Measurements from ENCODE around the gene C1QTNF12.

- no peak for TF ChIP-seq JUN (IDR thresholded peaks at IDR 0.05; ENCODE audit: borderline replicate concordance, insufficient read depth, insufficient read length, low read depth)
- TF ChIP-seq, protein P1, sequence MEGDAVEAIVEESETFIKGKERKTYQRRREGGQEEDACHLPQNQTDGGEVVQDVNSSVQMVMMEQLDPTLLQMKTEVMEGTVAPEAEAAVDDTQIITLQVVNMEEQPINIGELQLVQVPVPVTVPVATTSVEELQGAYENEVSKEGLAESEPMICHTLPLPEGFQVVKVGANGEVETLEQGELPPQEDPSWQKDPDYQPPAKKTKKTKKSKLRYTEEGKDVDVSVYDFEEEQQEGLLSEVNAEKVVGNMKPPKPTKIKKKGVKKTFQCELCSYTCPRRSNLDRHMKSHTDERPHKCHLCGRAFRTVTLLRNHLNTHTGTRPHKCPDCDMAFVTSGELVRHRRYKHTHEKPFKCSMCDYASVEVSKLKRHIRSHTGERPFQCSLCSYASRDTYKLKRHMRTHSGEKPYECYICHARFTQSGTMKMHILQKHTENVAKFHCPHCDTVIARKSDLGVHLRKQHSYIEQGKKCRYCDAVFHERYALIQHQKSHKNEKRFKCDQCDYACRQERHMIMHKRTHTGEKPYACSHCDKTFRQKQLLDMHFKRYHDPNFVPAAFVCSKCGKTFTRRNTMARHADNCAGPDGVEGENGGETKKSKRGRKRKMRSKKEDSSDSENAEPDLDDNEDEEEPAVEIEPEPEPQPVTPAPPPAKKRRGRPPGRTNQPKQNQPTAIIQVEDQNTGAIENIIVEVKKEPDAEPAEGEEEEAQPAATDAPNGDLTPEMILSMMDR (IDR thresholded peaks at IDR 0.05; ENCODE audit: extremely low read depth in 1 of 2, insufficient read depth in 1 of 2, low read depth in 1 of 2, low read length in 2 of 2) = no peak
These were observed 48.7 kb downstream of the C1QTNF12 start for GRCh38 chr1:1197551-1198422.
